Right hindlimb (tissue), 1 donor: ENCODE results near the gene CARD11.
"Not testable (repeated sequence)": the region's sequence is repeated elsewhere in the genome, so short reads cannot be mapped to it uniquely, and the experiment has no call there.

ENCODE experiments used
- DNase-seq: peaks from one replicate; pipeline ENCODE4 v3.0.0-alpha.2; 2018

Gene CARD11

DNA sequence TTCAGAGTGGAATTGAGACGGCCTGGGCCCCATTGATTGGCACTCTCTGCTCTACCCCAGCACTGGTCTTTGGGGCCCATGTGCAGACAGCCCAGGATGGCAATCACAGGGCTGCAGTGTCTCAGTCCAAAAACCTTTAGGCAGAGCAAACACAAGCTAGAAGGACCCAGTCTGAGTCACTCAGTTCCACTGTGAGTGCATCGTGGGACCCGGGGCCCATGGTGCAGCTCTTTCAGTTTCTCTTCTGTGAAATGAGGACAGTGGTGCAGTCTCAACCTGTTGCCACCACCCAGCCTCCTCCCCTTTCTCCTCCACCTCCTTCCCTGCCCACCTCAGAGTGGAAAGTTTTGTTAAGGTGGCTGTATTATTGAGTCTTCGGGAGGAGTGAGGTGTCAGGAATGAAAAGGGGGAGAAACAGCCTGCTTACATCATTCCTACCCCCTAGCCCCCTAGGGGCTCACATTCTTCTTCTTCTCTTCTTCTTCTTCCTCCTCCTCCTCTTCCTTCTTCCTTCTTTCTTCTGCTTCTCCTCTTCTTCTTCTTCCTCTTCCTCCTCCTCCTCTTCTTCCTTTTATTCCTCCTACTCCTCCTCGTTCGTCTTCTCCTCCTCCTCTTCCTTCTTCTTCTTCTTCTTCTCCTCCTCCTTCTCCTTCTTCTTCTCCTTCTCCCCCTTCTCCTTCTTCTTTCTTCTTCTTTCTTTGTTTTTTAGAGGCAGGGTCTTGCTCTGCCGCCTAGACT, 19.5 kb upstream of the CARD11 start:
- no peak for DNase-seq

DNA sequence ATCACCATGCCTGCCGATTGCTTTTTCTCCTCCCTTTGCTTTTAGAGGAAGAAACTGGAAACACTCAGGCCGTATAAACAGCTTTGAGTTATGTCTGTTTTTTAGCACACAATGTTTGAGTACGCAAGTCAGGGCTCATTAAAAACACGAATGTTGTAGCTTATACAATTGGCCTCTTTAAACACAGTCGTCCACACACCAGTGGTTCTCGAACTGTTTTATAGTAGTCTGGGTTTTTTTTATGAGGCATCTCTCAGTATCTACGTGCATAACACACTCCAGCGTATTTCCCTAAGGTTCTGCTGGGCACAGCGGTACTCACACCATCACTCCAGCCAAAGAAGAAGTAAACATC, 13.4 kb upstream of the CARD11 start:
- no peak for DNase-seq

GRCh38 chr7:3056234-3057065, 12.8 kb upstream of the CARD11 start:
- DNase-seq: no peak

DNA sequence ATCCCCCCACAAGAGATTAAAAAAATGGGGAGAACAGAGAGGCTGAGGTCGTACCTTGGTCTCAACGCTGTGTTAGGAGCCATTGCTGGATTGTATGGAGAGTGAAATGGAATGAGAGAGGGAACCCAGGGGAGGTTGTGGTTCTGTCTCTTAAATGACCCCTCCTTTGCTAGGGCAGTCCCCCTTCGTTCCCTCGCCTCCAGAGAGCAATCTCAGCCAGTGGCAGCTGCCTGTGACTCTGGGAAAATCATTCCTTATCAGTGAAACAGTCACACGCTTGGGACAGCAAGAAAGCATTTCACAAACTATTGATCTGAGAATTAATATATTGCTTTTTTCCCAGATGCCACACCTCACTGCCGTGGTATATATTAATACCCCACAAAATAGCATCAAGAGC, 12.0 kb upstream of the CARD11 start:
- no peak for DNase-seq

DNA sequence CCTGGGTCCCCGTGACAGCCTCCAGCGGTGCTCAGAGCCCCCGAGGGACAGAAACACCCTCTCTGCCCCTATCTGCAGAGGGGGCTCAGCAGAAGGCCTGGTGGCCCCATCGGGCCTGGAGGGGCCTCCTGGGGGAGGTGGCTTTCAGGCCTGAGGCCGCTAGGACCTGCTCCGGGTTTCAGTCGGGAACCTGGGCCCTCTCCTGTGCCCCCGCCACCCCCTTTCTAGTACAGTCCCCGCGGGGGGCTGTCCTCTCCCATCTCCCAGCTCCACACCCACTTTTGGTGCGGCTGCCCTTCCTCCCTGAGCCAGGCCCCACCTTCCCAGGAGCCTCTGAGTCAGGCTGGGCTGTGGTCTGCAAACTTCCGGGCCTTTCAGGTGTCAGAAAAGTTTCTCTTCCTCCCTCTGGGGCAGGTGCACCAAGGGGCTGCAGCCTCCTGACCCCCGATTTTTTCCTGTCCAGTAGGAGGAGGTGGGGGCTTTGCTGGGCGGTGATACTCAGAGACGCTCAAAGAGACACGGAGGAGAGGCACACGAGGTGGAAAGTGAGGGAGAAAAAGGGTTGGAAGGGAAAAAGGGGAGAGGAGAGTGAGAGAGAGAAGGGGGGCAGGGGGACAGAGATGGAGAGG, 692 bp downstream of the CARD11 start:
- DNase-seq: no peak

DNA sequence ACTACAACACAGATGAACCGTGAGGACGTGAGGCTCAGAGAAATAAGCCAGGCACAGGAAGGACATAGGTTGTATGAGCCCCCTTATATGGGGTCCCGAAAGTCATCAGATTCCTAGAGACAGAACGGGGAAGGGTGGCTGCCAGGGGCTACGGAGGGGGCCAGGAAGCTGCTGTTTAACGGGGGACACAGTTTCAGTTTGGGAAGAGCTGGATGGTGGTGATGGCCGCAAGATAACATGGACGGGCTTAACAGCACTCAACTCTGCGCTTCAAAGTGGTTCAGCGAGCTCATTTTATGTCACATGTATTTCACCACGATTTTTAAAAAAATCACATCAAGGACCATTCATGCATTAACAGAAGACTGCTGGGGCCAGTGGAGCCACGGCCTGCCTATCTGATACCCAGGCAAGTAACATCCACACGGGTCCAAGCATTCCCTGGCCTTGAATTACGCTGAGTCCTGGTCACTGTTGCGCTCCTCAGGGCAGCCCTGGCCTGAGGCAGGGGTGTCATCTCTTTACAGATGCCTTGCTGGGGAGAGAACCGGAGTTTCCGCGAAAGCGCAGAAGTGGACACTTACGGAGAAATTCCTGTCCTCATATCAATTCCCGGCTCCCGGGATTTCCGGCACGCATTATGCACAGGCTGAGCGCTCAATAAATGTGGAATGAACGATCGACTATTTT, 1.5 kb downstream of the CARD11 start:
- no peak for DNase-seq

DNA sequence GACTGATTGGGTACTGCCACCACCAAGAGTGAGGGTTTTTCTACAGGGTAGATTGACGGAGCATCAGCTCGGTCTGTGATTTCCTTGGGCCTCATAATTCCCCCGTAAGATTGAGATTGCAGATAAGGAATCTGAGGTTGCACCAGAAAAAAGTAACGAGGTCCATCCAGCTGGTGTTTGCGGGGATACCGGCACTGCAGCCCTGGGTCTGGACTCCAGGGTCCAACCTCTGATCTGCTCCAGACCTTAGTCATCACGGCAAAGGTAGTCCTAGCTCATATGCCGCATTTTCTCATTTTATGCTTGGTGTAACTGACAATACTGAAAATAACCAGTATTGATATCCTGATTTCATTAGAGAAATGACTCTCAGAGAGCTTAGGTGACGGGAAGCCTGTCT, 3.9 kb downstream of the CARD11 start:
- DNase-seq: no peak

DNA sequence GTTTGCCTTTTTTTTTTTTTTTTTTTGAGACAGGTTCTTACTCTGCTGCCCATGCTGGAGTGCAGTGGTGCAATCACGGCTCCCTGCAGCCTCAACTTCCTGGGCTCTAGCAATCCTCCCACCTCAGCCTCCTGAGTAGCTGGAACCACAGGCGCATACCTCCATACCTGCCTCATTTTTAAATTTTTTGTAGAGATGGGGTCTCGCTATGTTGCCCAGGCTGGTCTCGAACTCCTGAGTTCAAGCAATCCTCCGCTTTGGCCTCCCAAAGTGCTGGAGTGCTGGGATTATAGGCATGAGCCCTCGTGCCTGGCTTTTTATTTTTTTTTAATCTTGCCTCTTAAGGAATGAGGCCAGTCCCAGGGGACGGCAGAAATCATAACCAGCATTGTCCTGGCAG, 5.7 kb downstream of the CARD11 start:
- DNase-seq: not testable (repeated sequence)

DNA sequence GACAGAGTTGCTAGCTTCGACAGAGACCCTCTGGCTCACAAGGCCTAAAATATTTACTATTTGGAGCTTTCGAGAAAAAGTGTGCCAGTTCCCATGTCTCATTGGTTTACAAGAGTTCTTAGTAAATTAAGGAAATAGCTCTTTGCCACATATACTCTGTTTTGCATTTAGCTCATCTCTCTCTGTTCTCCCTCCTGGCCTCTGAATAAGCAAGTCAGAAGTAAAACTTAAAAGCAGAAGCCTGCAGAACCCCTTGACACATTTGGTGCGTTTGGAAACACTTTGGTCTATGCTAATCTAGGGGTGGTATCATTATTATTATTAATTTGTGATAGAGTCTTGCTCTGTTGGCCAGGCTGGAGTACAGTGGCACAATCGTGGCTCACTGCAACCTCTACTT, 6.4 kb downstream of the CARD11 start:
- DNase-seq: no peak

DNA sequence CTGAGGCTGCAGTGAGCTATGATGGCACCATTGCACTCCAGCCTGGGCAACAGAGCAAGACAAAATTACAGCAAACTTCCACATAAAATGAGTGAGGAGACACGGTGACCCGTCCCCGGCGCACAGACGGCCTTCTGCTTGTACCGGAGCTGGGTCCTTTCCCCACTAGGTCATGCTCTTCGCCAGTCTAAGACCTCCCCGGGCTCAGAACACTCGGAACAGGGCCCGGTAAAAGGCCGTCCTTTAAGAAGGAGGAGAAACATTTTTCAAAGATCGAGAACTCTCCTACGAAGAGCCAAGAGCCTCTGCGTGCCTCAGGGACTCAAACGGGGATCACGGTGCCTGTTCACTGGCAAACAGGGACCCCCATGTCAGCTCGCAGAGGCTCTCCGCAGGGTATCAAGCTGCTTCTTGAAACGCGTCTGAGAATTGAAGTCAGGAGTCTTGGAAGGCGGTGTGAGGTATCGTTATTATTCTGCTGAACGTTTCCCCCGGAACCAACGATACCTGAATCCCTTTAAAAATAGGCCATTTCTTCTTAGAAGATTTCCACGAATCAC, 9.0 kb downstream of the CARD11 start:
- no peak for DNase-seq

DNA sequence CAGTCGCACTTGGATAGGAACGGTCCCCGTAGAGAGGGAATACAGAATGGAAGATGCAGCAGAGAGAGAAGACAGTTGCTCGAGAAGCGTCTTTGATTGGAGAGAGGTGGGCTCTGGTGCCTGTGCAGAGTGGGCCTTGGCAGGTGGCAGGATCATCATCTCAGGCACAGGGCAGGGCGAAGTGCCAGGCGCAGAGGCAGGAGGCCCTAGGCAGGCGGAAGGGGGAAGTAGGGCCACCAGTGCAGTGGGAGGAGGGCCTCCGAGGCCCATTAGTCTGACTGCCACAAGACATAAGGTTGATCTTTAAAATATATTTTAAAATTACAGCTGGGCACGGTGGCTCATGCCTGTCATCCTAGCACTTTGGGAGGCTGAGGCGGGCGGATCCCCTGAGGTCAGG, 10.1 kb downstream of the CARD11 start:
- no peak for DNase-seq

GRCh38 chr7:3033136-3033535, 10.5 kb downstream of the CARD11 start:
- DNase-seq: no peak

DNA sequence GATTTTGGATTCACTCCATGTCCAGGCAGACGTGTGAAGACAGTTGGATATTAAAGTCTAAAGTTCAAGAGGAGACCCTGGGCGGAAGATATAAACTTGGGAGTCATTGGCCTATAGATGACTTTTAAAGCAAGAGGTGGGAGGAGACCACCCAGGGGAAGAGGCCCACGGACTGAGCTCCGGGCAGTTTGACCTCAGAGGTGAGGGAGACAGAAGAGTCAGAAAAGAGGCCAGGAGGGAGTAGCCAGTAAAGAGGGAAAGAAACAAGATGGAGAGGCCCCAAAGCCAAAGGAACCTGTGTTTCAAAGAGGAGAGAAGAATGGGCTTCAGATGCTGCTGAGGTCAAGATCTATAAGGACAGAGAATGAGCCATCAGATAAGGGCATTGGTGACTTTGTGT, 11.4 kb downstream of the CARD11 start:
- no peak for DNase-seq

- no peak for DNase-seq
Observed at GRCh38 chr7:3029138-3029537, 14.5 kb downstream of the CARD11 start.

- no peak for DNase-seq
Observed at GRCh38 chr7:3028758-3029093, 14.9 kb downstream of the CARD11 start.

DNA sequence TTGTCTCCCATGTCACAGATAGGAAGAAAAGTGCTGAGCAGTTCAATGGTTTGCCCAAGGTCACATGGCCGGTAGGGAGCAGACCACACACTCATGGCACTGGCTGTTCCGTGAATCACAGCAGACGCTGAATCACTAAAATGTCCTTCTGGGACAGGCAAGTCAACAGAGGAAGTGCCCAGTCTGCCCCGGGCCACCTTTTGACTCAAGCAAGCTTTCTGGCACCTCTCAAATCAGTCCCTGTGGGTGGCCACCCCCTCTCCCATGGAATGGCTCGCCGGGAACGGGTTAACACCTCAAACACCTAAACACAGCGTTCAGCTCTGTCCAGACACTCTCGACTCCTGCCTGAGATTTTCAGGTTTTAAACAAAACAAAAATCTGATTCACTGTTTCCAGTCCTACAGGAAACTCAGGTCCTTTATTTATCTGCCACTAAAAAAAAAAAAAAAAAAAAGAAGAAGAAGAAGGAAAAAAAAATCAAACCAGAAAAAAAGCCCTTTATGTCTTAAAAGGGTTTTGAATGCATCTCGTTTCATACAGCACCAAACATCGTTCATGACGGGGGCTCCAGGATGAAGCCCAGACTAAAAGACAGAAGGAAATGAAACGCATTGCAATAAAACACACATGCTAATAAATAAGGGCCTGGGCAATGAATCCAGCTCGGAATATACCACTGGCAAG, 15.5 kb downstream of the CARD11 start:
- no peak for DNase-seq

DNA sequence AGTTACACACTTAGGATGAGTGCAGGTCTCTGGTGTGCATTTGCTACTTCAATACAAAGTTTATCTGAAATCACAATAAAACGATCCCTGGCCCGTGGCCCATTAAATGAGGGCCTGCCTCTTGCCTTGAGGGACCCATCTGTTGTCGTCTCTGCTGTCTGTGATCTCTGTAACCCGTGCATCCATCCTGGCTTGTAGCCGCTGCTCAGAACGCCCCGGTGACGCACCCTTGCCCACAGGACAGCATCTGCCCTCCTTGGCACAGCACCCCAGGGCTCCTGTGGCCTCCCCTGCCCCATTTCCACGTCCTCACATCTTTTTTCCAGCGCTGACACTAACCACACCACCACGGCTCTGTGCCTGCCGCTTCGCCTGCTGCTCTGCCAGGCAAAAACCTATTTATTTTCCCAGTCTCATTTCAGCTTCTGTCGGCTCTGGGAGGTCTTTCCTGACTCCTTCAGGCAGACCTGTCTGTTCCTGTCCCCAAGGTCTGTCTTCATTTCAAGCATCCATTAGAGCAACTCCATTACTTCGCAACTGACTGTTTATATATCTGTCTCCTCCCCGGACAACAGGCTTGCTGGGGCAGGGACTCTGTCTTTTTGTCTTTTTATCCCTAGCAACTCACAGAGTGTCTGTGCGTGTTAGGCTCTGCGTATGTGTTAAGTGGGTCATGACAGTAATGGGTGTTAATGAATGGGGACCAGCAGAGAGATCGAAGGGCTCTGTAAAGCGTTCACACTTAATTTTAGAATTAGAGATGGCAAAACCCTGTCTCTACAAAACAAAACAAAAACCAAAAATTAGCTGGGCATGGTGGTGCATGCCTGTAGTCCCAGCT, 16.4 kb downstream of the CARD11 start:
- no peak for DNase-seq

DNA sequence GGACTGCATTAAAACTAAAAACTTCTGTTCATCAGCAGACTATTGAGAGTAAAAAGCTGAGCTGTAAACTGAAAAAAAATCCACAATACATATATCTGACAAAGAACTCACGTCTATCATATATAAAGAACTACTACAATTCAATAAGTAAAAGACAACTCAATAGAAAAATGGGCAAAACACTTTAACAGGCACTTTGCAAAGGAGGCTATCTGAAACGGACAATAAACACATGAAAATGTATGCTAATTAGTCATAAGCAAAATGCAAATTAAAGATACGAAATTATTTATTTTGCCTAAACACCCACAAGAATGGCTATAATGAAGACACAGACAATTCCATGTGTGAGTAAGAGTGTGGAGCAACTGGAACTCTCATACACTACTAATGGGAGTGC, 18.1 kb downstream of the CARD11 start:
- DNase-seq: no peak

GRCh38 chr7:3021825-3022224, 21.8 kb downstream of the CARD11 start:
- DNase-seq: no peak

DNA sequence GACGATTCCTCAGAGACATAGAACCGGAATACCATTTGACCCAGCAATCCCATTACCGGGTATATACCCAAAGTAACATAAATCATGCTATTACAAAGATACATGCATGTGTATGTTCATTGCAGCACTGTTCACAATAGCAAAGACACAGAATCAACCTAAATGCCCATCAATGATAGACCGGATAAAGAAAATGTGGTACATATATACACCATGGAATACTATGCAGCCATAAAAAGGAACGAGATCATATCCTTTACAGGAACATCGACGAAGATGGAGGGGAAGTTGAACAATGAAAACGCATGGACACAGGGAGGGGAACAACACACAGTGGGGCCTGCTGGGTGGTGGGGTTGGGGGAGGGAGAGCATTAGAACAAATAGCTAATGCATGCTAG, 22.4 kb downstream of the CARD11 start:
- not testable (repeated sequence) for DNase-seq

GRCh38 chr7:3020416-3020815, 23.3 kb downstream of the CARD11 start:
- no peak for DNase-seq

DNA sequence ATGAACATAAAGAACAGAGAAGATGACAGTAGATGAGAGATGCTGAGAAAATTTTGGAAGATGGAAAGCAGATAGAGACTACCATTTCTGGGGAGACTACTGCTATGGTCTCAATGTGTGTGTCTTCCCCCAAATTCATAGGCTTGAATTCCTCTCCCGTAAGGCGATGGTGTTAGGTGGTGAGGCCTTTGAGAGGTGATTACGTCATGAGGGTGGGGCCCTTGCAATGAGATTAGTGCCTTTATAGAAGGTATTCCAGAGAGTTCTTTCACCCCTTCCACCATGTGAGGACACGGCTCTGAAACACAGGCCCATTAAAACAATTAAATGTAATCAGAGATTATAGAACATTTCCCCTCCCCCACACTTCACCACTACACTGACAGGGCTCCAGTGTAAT, 23.9 kb downstream of the CARD11 start:
- DNase-seq: no peak
